ENCODE results near the gene SOWAHD.
"Not testable (repeated sequence)": the region's sequence is repeated elsewhere in the genome, so short reads cannot be mapped to it uniquely, and the experiment has no call there.

SOWAHD gene

GRCh38 chrX:119736206-119736764 lies 22.1 kb upstream of the SOWAHD start:
- no peaks in the 10 kb centered on the region for H3K27me3 ChIP-seq (ENCODE audit: low read depth, low read length)
- no peaks in the 10 kb centered on the region for H3K36me3 ChIP-seq (ENCODE audit: control insufficient read depth in 1 of 2, insufficient read depth in 2 of 2, low read length in 2 of 2)
- H3K4me3 ChIP-seq (ENCODE audit: low read depth in 1 of 2, low read length in 2 of 2): no peak overlapping the region

GRCh38 chrX:119738742-119739141 lies 19.6 kb upstream of the SOWAHD start:
- no peaks in the 10 kb centered on the region for H3K27me3 ChIP-seq (ENCODE audit: low read depth, low read length)
- no peak overlapping the region for H3K4me3 ChIP-seq (ENCODE audit: low read depth in 1 of 2, low read length in 2 of 2)
- H3K4me1 ChIP-seq (ENCODE audit: control insufficient read depth in 1 of 2, insufficient read depth in 2 of 2, low read length in 2 of 2): peaks cover 0 to 5% of the 10 kb centered on the region in 2 donors
- H3K27ac ChIP-seq (ENCODE audit: low read length): no peak overlapping the region
- H3K9me3 ChIP-seq (ENCODE audit: control insufficient read depth in 1 of 2, low read length in 2 of 2): no peaks in the 10 kb centered on the region
- no peaks in the 10 kb centered on the region for H3K36me3 ChIP-seq (ENCODE audit: control insufficient read depth in 1 of 2, insufficient read depth in 2 of 2, low read length in 2 of 2)

More at GRCh38 chrX:119736206-119736764, 22.1 kb upstream of the SOWAHD start:
- Histone ChIP-seq H3K27ac (ENCODE audit: low read length) (no peak overlapping the region), H3K4me1 (ENCODE audit: control insufficient read depth in 1 of 2, insufficient read depth in 2 of 2, low read length in 2 of 2) (peaks cover 0 to 5% of the 10 kb centered on the region in 2 donors), H3K9me3 (ENCODE audit: control insufficient read depth in 1 of 2, low read length in 2 of 2) (no peaks in the 10 kb centered on the region)

GRCh38 chrX:119745283-119745848 lies 13.0 kb upstream of the SOWAHD start:
- H3K27ac ChIP-seq (ENCODE audit: low read length): no peak overlapping the region

GRCh38 chrX:119750131-119750530 lies 8.3 kb upstream of the SOWAHD start:
- H3K27me3 ChIP-seq (ENCODE audit: low read depth, low read length); H3K36me3 ChIP-seq (ENCODE audit: control insufficient read depth in 1 of 2, insufficient read depth in 2 of 2, low read length in 2 of 2); H3K4me1 ChIP-seq (ENCODE audit: control insufficient read depth in 1 of 2, insufficient read depth in 2 of 2, low read length in 2 of 2); H3K9me3 ChIP-seq (ENCODE audit: control insufficient read depth in 1 of 2, low read length in 2 of 2); H3K27ac ChIP-seq (ENCODE audit: low read length); H3K4me3 ChIP-seq (ENCODE audit: low read depth in 1 of 2, low read length in 2 of 2): not testable (repeated sequence)

More at GRCh38 chrX:119745283-119745848, 13.0 kb upstream of the SOWAHD start:
- Histone ChIP-seq H3K4me3 (ENCODE audit: low read depth in 1 of 2, low read length in 2 of 2) (no peak overlapping the region), H3K27me3 (ENCODE audit: low read depth, low read length) (no peaks in the 10 kb centered on the region), H3K36me3 (ENCODE audit: control insufficient read depth in 1 of 2, insufficient read depth in 2 of 2, low read length in 2 of 2) (no peaks in the 10 kb centered on the region), H3K4me1 (ENCODE audit: control insufficient read depth in 1 of 2, insufficient read depth in 2 of 2, low read length in 2 of 2) (no peaks in the 10 kb centered on the region), H3K9me3 (ENCODE audit: control insufficient read depth in 1 of 2, low read length in 2 of 2) (no peaks in the 10 kb centered on the region)

GRCh38 chrX:119750751-119751150 lies 7.6 kb upstream of the SOWAHD start:
- not testable (repeated sequence) for H3K4me1 ChIP-seq (ENCODE audit: control insufficient read depth in 1 of 2, insufficient read depth in 2 of 2, low read length in 2 of 2); H3K4me3 ChIP-seq (ENCODE audit: low read depth in 1 of 2, low read length in 2 of 2); H3K9me3 ChIP-seq (ENCODE audit: control insufficient read depth in 1 of 2, low read length in 2 of 2); H3K27ac ChIP-seq (ENCODE audit: low read length); H3K36me3 ChIP-seq (ENCODE audit: control insufficient read depth in 1 of 2, insufficient read depth in 2 of 2, low read length in 2 of 2); H3K27me3 ChIP-seq (ENCODE audit: low read depth, low read length)

- Histone ChIP-seq H3K27me3 (ENCODE audit: low read depth, low read length) (no peaks in the 10 kb centered on the region), H3K4me3 (ENCODE audit: low read depth in 1 of 2, low read length in 2 of 2) (no peak overlapping the region), H3K36me3 (ENCODE audit: control insufficient read depth in 1 of 2, insufficient read depth in 2 of 2, low read length in 2 of 2) (no peaks in the 10 kb centered on the region), H3K9me3 (ENCODE audit: control insufficient read depth in 1 of 2, low read length in 2 of 2) (no peaks in the 10 kb centered on the region), H3K27ac (ENCODE audit: low read length) (no peak overlapping the region), H3K4me1 (ENCODE audit: control insufficient read depth in 1 of 2, insufficient read depth in 2 of 2, low read length in 2 of 2) (peaks cover 3 to 6% of the 10 kb centered on the region in 2 donors)
These were observed 5.4 kb upstream of the SOWAHD start for GRCh38 chrX:119753001-119753400.

GRCh38 chrX:119753639-119754257 lies 4.6 kb upstream of the SOWAHD start:
- Histone ChIP-seq H3K4me3 (ENCODE audit: low read depth in 1 of 2, low read length in 2 of 2) (no peak overlapping the region), H3K4me1 (ENCODE audit: control insufficient read depth in 1 of 2, insufficient read depth in 2 of 2, low read length in 2 of 2) (peaks cover 6% of the 10 kb centered on the region in 2 donors), H3K27me3 (ENCODE audit: low read depth, low read length) (no peaks in the 10 kb centered on the region), H3K27ac (ENCODE audit: low read length) (no peak overlapping the region), H3K36me3 (ENCODE audit: control insufficient read depth in 1 of 2, insufficient read depth in 2 of 2, low read length in 2 of 2) (no peaks in the 10 kb centered on the region), H3K9me3 (ENCODE audit: control insufficient read depth in 1 of 2, low read length in 2 of 2) (no peaks in the 10 kb centered on the region)

- Histone ChIP-seq H3K4me1 (ENCODE audit: control insufficient read depth in 1 of 2, insufficient read depth in 2 of 2, low read length in 2 of 2) (peaks cover 6% of the 10 kb centered on the region in 2 donors), H3K4me3 (ENCODE audit: low read depth in 1 of 2, low read length in 2 of 2) (no peak overlapping the region), H3K36me3 (ENCODE audit: control insufficient read depth in 1 of 2, insufficient read depth in 2 of 2, low read length in 2 of 2) (no peaks in the 10 kb centered on the region), H3K9me3 (ENCODE audit: control insufficient read depth in 1 of 2, low read length in 2 of 2) (no peaks in the 10 kb centered on the region), H3K27ac (ENCODE audit: low read length) (peak overlapping the region; percentile 60), H3K27me3 (ENCODE audit: low read depth, low read length) (no peaks in the 10 kb centered on the region)
These were observed 2.3 kb upstream of the SOWAHD start for GRCh38 chrX:119755981-119756533.

GRCh38 chrX:119756926-119757635 lies 1.3 kb upstream of the SOWAHD start:
- H3K27me3 ChIP-seq (ENCODE audit: low read depth, low read length): no peaks in the 10 kb centered on the region
- H3K9me3 ChIP-seq (ENCODE audit: control insufficient read depth in 1 of 2, low read length in 2 of 2): no peaks in the 10 kb centered on the region
- no peaks in the 10 kb centered on the region for H3K36me3 ChIP-seq (ENCODE audit: control insufficient read depth in 1 of 2, insufficient read depth in 2 of 2, low read length in 2 of 2)
- peaks cover 6% of the 10 kb centered on the region in 2 donors for H3K4me1 ChIP-seq (ENCODE audit: control insufficient read depth in 1 of 2, insufficient read depth in 2 of 2, low read length in 2 of 2)
- no peak overlapping the region for H3K4me3 ChIP-seq (ENCODE audit: low read depth in 1 of 2, low read length in 2 of 2)
- H3K27ac ChIP-seq (ENCODE audit: low read length): peak overlapping the region; percentile 60

GRCh38 chrX:119757646-119757978 lies 776 bp upstream of the SOWAHD start:
- H3K4me3 ChIP-seq (ENCODE audit: low read depth in 1 of 2, low read length in 2 of 2): peak overlapping the region in 1 of 2 donors; percentile 61
- no peaks in the 10 kb centered on the region for H3K36me3 ChIP-seq (ENCODE audit: control insufficient read depth in 1 of 2, insufficient read depth in 2 of 2, low read length in 2 of 2)
- H3K9me3 ChIP-seq (ENCODE audit: control insufficient read depth in 1 of 2, low read length in 2 of 2): no peaks in the 10 kb centered on the region
- H3K27me3 ChIP-seq (ENCODE audit: low read depth, low read length): no peaks in the 10 kb centered on the region
- H3K27ac ChIP-seq (ENCODE audit: low read length): peak overlapping the region; percentile 60
- peaks cover 6% of the 10 kb centered on the region in 2 donors for H3K4me1 ChIP-seq (ENCODE audit: control insufficient read depth in 1 of 2, insufficient read depth in 2 of 2, low read length in 2 of 2)

GRCh38 chrX:119758731-119759247 lies 401 bp downstream of the SOWAHD start:
- H3K27ac ChIP-seq (ENCODE audit: low read length): no peak overlapping the region
- H3K4me3 ChIP-seq (ENCODE audit: low read depth in 1 of 2, low read length in 2 of 2): peak overlapping the region in 1 of 2 donors; percentile 61
- no peaks in the 10 kb centered on the region for H3K9me3 ChIP-seq (ENCODE audit: control insufficient read depth in 1 of 2, low read length in 2 of 2)
- peaks cover 6% of the 10 kb centered on the region in 2 donors for H3K4me1 ChIP-seq (ENCODE audit: control insufficient read depth in 1 of 2, insufficient read depth in 2 of 2, low read length in 2 of 2)
- no peaks in the 10 kb centered on the region for H3K27me3 ChIP-seq (ENCODE audit: low read depth, low read length)
- no peaks in the 10 kb centered on the region for H3K36me3 ChIP-seq (ENCODE audit: control insufficient read depth in 1 of 2, insufficient read depth in 2 of 2, low read length in 2 of 2)

Measured in muscle layer of duodenum (tissue), 2 donors.